H9 (cell line): Measurements from ENCODE around the gene TTC28. TPM values are rescaled to one million over a fixed set of nuclear protein-coding genes. Genes with fewer than 3 reads are reported as not detected.

ENCODE experiments used
- DNase-seq: peaks from one replicate; pipeline ENCODE4 v3.0.0-alpha.2; 2017
- H2AFZ ChIP-seq: one replicate; pipeline ENCODE4 v1.6.1; 2013; ENCODE audit warnings: mild to moderate bottlenecking, low read length, control low read depth, moderate library complexity
- H2AK5ac ChIP-seq: 2 replicates; pipeline ENCODE4 v1.6.1; 2013; ENCODE audit warnings: low read length, control low read depth, mixed read lengths; ENCODE audit not compliant: insufficient read length
- H2BK120ac ChIP-seq: one replicate; pipeline ENCODE4 v1.6.1; 2013; ENCODE audit warnings: low read depth, mild to moderate bottlenecking, low read length, control low read depth, inconsistent platforms; ENCODE audit not compliant: poor library complexity, severe bottlenecking
- H2BK12ac ChIP-seq: 2 replicates; pipeline ENCODE4 v1.6.1; 2013; ENCODE audit warnings: low read length, control low read depth, mixed read lengths, low read depth; ENCODE audit not compliant: insufficient read length
- H2BK15ac ChIP-seq: 2 replicates; pipeline ENCODE4 v1.6.1; 2013; ENCODE audit warnings: low read depth, low read length, control low read depth
- H2BK20ac ChIP-seq: one replicate; pipeline ENCODE4 v1.6.1; 2013; ENCODE audit warnings: low read depth, mild to moderate bottlenecking, low read length, control low read depth, inconsistent platforms; ENCODE audit not compliant: poor library complexity, severe bottlenecking
- H2BK5ac ChIP-seq: 2 replicates; pipeline ENCODE4 v1.6.1; 2013; ENCODE audit warnings: low read length, control low read depth, mixed read lengths; ENCODE audit not compliant: insufficient read length
- H3K14ac ChIP-seq: 2 replicates; pipeline ENCODE4 v1.6.1; 2013; ENCODE audit warnings: low read length, control low read depth; ENCODE audit not compliant: insufficient read depth
- H3K18ac ChIP-seq: 2 replicates; pipeline ENCODE4 v1.6.1; 2013; ENCODE audit warnings: low read depth, mild to moderate bottlenecking, mixed read lengths, low read length, control low read depth; ENCODE audit not compliant: insufficient read length
- H3K23ac ChIP-seq: 2 replicates; pipeline ENCODE4 v1.6.1; 2013; ENCODE audit warnings: low read length, control low read depth, mixed read lengths, low read depth; ENCODE audit not compliant: insufficient read length
- H3K23me2 ChIP-seq: 2 replicates; pipeline ENCODE4 v1.6.1; 2013; ENCODE audit warnings: low read depth, mild to moderate bottlenecking, mixed read lengths, low read length, control low read depth; ENCODE audit not compliant: insufficient read length, poor library complexity, severe bottlenecking
- H3K27ac ChIP-seq: 2 replicates; pipeline ENCODE4 v1.5.1; 2013; ENCODE audit warnings: low read length, control low read depth, mixed read lengths, low read depth; ENCODE audit not compliant: insufficient read length
- H3K27me3 ChIP-seq: 2 replicates; pipeline ENCODE4 v1.6.1; 2013; ENCODE audit warnings: low read length, control low read depth, inconsistent platforms; ENCODE audit not compliant: insufficient read depth
- H3K4ac ChIP-seq: 2 replicates; pipeline ENCODE4 v1.6.1; 2013; ENCODE audit warnings: low read depth, mild to moderate bottlenecking, control low read depth, inconsistent platforms, low read length, moderate library complexity
- H3K4me1 ChIP-seq: 2 replicates; pipeline ENCODE4 v1.6.1; 2013; ENCODE audit warnings: low read length, control low read depth, inconsistent platforms; ENCODE audit not compliant: insufficient read depth
- H3K4me2 ChIP-seq: 2 replicates; pipeline ENCODE4 v1.6.1; 2013; ENCODE audit warnings: low read length, control low read depth, mixed read lengths; ENCODE audit not compliant: insufficient read length, insufficient read depth
- H3K56ac ChIP-seq: 2 replicates; pipeline ENCODE4 v1.6.1; 2013; ENCODE audit warnings: low read depth, mild to moderate bottlenecking, mixed read lengths, low read length, control low read depth; ENCODE audit not compliant: insufficient read length
- H3K79me1 ChIP-seq: 2 replicates; pipeline ENCODE4 v1.6.1; 2013; ENCODE audit warnings: low read depth, mild to moderate bottlenecking, moderate library complexity, low read length, control low read depth, inconsistent platforms; ENCODE audit not compliant: insufficient read depth, poor library complexity, severe bottlenecking
- H3K79me2 ChIP-seq: 2 replicates; pipeline ENCODE4 v1.6.1; 2013; ENCODE audit warnings: low read length, control low read depth, inconsistent platforms; ENCODE audit not compliant: insufficient read depth
- H3K9ac ChIP-seq: 2 replicates; pipeline ENCODE4 v1.6.1; 2013; ENCODE audit warnings: low read length, control low read depth, mixed read lengths; ENCODE audit not compliant: insufficient read length; ENCODE audit errors: extremely low read depth
- H3K9me3 ChIP-seq: one replicate; pipeline ENCODE4 v1.6.1; 2013; ENCODE audit warnings: low read depth, low read length, inconsistent platforms; ENCODE audit not compliant: control insufficient read depth
- H3T11ph ChIP-seq: one replicate; pipeline ENCODE4 v1.6.1; 2013; ENCODE audit warnings: mild to moderate bottlenecking, low read length, control low read depth, inconsistent platforms
- H4K20me1 ChIP-seq: one replicate; pipeline ENCODE4 v1.6.1; 2013; ENCODE audit not compliant: control insufficient read depth, insufficient read length, insufficient read depth
- H4K5ac ChIP-seq: 2 replicates; pipeline ENCODE4 v1.6.1; 2013; ENCODE audit warnings: low read depth, mild to moderate bottlenecking, mixed read lengths, low read length, control low read depth; ENCODE audit not compliant: insufficient read length
- H4K8ac ChIP-seq: replicated peaks from 2 replicates; pipeline ENCODE4 v1.6.1; 2013; ENCODE audit warnings: low read length, control low read depth, mixed read lengths, low read depth; ENCODE audit not compliant: insufficient read length
- H4K91ac ChIP-seq: 2 replicates; pipeline ENCODE4 v1.6.1; 2013; ENCODE audit warnings: low read depth, mild to moderate bottlenecking, moderate library complexity, mixed read lengths, low read length, control low read depth; ENCODE audit not compliant: insufficient read length
- H3K27ac Mint-ChIP-seq, 3 experiments: 2 replicates in 2 of 3; 3 replicates in 1 of 3; pipeline ENCODE4 v1.8.0; 2020 to 2021; ENCODE audit warnings: mixed read lengths in 3 of 3, mild to moderate bottlenecking in 1 of 3, moderate library complexity in 1 of 3
- H3K27me3 Mint-ChIP-seq: 2 replicates; pipeline ENCODE4 v1.8.0; 2021; ENCODE audit warnings: low read depth, mild to moderate bottlenecking, moderate library complexity, mixed read lengths
- H3K36me3 Mint-ChIP-seq, 3 experiments: 2 replicates in 2 of 3; 3 replicates in 1 of 3; pipeline ENCODE4 v1.8.0; 2020 to 2021; ENCODE audit warnings: low read depth in 3 of 3, mixed read lengths in 3 of 3; ENCODE audit not compliant: insufficient read depth in 1 of 3
- H3K4me1 Mint-ChIP-seq, 2 experiments: 2 replicates each; pipeline ENCODE4 v1.8.0; 2020; ENCODE audit warnings: mixed read lengths in 2 of 2
- H3K4me3 Mint-ChIP-seq, 2 experiments: 2 replicates in 1 of 2; 3 replicates in 1 of 2; pipeline ENCODE4 v1.8.0; 2020 to 2021; ENCODE audit warnings: mild to moderate bottlenecking in 2 of 2, mixed read lengths in 2 of 2, moderate library complexity in 1 of 2
- H3K9me3 Mint-ChIP-seq, 2 experiments: 2 replicates in 1 of 2; 3 replicates in 1 of 2; pipeline ENCODE4 v1.8.0; 2020; ENCODE audit warnings: mild to moderate bottlenecking in 2 of 2, mixed read lengths in 2 of 2, moderate library complexity in 1 of 2
- WGBS: extraction: QIAGEN DNeasy Blood & Tissue Kit; methylation state at CpG from one replicate; pipeline ENCODE4 v1.1.7; 2013; ENCODE audit warnings: missing lambda C conversion rate, low lambda C conversion rate, mixed read lengths; ENCODE audit not compliant: insufficient read length; ENCODE audit errors: extremely low coverage; 5-methylcytosine and 5-hydroxymethylcytosine counted together
- total RNA-seq: library from RNA; stranded (reverse); gene quantifications from 2 replicates; pipeline ENCODE4 v1.2.1, GENCODE V29; 2021
- TF ChIP-seq, protein P1 (sequence below): fragments of 200-600 bp; sonication (generic); conservative IDR thresholded peaks from 3 replicates; pipeline ENCODE4 v1.8.0; 2021; ENCODE audit warnings: antibody characterized with exemption, mild to moderate bottlenecking

TTC28 gene
- total RNA-seq, 1 experiment from 2014 or later: 13.6 TPM

DNA sequence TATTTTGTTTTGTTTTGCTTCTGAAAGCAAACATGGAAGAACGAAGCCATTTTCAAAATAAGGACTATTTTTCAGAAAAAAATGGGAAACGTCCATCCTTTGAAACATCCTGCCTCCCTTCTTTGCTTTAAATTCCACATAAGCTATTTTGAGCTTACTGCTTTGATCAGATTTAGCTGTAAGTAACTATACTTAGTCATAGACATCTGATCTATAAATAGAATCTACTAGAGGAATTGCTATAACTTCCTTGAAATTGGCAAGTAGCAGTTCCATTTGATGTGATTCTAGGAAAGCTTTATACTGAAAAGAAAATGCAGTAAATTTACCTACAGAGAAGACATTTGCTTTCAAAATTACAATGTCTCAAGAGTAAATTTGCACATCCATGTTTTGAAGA, 305.8 kb downstream of the TTC28 start:
- no peak overlapping the region for H3K4me3 Mint-ChIP-seq
- Histone ChIP-seq H3K23ac (no peak overlapping the region), H3K9me3 (no peaks in the 10 kb centered on the region), H3K56ac (no peak overlapping the region), H3K4me1 (no peaks in the 10 kb centered on the region), H2BK20ac (no peak overlapping the region), H2BK12ac (no peak overlapping the region), H3K18ac (no peak overlapping the region), H2BK5ac (no peak overlapping the region), H4K5ac (no peak overlapping the region), H3K4me2 (no peak overlapping the region), H3K79me2 (no peaks in the 10 kb centered on the region), H3K14ac (no peak overlapping the region), H4K20me1 (no peaks in the 10 kb centered on the region), H2BK120ac (no peak overlapping the region), H3K4ac (no peak overlapping the region), H3K27ac (no peak overlapping the region), H2AK5ac (no peak overlapping the region), H2AFZ (no peak overlapping the region), H3T11ph (no peak overlapping the region), H4K91ac (no peak overlapping the region), H4K8ac (no peak overlapping the region), H3K23me2 (no peaks in the 10 kb centered on the region), H3K79me1 (no peaks in the 10 kb centered on the region), H3K9ac (no peak overlapping the region), H3K27me3 (no peaks in the 10 kb centered on the region), H2BK15ac (no peak overlapping the region)
- no peak overlapping the region for H3K27ac Mint-ChIP-seq
- no peak for DNase-seq
- H3K36me3 Mint-ChIP-seq: no peaks in the 10 kb centered on the region; a peak in 1 of 7 replicates
- no CpG with 5 or more reads among the region's 2 CpGs for WGBS
- TF ChIP-seq, protein P1, sequence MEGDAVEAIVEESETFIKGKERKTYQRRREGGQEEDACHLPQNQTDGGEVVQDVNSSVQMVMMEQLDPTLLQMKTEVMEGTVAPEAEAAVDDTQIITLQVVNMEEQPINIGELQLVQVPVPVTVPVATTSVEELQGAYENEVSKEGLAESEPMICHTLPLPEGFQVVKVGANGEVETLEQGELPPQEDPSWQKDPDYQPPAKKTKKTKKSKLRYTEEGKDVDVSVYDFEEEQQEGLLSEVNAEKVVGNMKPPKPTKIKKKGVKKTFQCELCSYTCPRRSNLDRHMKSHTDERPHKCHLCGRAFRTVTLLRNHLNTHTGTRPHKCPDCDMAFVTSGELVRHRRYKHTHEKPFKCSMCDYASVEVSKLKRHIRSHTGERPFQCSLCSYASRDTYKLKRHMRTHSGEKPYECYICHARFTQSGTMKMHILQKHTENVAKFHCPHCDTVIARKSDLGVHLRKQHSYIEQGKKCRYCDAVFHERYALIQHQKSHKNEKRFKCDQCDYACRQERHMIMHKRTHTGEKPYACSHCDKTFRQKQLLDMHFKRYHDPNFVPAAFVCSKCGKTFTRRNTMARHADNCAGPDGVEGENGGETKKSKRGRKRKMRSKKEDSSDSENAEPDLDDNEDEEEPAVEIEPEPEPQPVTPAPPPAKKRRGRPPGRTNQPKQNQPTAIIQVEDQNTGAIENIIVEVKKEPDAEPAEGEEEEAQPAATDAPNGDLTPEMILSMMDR: no peak
- no peaks in the 10 kb centered on the region for H3K27me3 Mint-ChIP-seq
- H3K9me3 Mint-ChIP-seq: no peaks in the 10 kb centered on the region; a peak in 2 of 5 replicates
- H3K4me1 Mint-ChIP-seq: peaks cover 0 to 6% of the 10 kb centered on the region in 2 experiments; a peak in 2 of 4 replicates
